ENCODE measurements around the gene SLC66A2.
"Not testable (repeated sequence)": the region's sequence is repeated elsewhere in the genome, so short reads cannot be mapped to it uniquely, and the experiment has no call there.

SLC66A2 gene

GRCh38 chr18:79866889-79867574, 84.4 kb downstream of the SLC66A2 start:
- DNase-seq (ENCODE audit: low spot score): no peak

GRCh38 chr18:79865951-79866350, 85.5 kb downstream of the SLC66A2 start:
- DNase-seq (ENCODE audit: low spot score): not testable (repeated sequence)

GRCh38 chr18:79864955-79865354, 86.5 kb downstream of the SLC66A2 start:
- DNase-seq (ENCODE audit: low spot score): not testable (repeated sequence)

- DNase-seq (ENCODE audit: low spot score): no peak
Measured at GRCh38 chr18:79864006-79864725, 87.3 kb downstream of the SLC66A2 start.

- no peak for DNase-seq (ENCODE audit: low spot score)
Measured at GRCh38 chr18:79863161-79864005, 88.1 kb downstream of the SLC66A2 start.

- DNase-seq (ENCODE audit: low spot score): no peak
Measured at GRCh38 chr18:79862562-79862961, 88.9 kb downstream of the SLC66A2 start.

GRCh38 chr18:79861687-79862086, 89.8 kb downstream of the SLC66A2 start:
- no peak for DNase-seq (ENCODE audit: low spot score)

GRCh38 chr18:79859314-79859713, 92.1 kb downstream of the SLC66A2 start:
- DNase-seq (ENCODE audit: low spot score): no peak

- peak; percentile 40 for DNase-seq (ENCODE audit: low spot score)
Measured at GRCh38 chr18:79857082-79857671, 94.3 kb downstream of the SLC66A2 start.

GRCh38 chr18:79856119-79857007, 95.1 kb downstream of the SLC66A2 start:
- no peak for DNase-seq (ENCODE audit: low spot score)

- DNase-seq (ENCODE audit: low spot score): no peak
Measured at GRCh38 chr18:79855147-79855933, 96.1 kb downstream of the SLC66A2 start.

- DNase-seq (ENCODE audit: low spot score): no peak
Measured at GRCh38 chr18:79853993-79854364, 97.5 kb downstream of the SLC66A2 start.

- no peak for DNase-seq (ENCODE audit: low spot score)
Measured at GRCh38 chr18:79853303-79853992, 98.0 kb downstream of the SLC66A2 start.

GRCh38 chr18:79852561-79853302, 98.7 kb downstream of the SLC66A2 start:
- no peak for DNase-seq (ENCODE audit: low spot score)
